ENCODE measurements around the gene GPR143. TPM values are rescaled to one million over a fixed set of nuclear protein-coding genes. Genes with fewer than 3 reads are reported as not detected.

The GPR143 gene
- total RNA-seq, 1 experiment from 2014 or later, result not detected

DNA sequence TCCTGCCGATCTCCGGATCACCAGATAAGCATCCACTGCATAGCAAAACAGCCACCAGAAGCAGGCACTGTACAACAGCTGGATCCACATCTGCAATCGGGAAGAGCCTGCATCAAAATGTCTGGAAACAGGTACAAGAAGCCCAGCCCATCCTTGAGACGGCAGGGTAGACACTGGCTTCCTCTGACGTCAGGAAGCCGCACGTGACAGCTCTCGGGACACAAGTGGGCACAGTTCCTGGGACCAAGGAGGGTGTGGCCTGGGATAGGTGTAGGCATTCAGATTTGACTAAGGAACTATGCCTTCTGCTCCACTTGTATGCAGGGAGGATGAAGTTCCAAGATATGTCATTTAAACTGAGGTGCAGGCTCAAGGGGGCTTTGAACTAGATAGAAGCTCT is 6.3 kb downstream of the GPR143 start:
- intact Hi-C loops (cut with micrococcal nuclease; ENCODE audit: unreplicated experiment) (no loop called here), in situ Hi-C loops (cut with HindIII; ENCODE audit: low pct_unique_long_range_greater_than_20kb, low sequenced_read_pairs) (no loop called here)
- Histone ChIP-seq H3K4me3 (ENCODE audit: low read depth in 2 of 2, low read length in 2 of 2) (no peak overlapping the region), H3K4me1 (ENCODE audit: control insufficient read depth, insufficient read depth, low read length) (no peaks in the 10 kb centered on the region), H3K27ac (ENCODE audit: low read length) (no peak overlapping the region), H3K9me3 (ENCODE audit: control insufficient read depth, insufficient read depth, low read depth, low read length) (no peaks in the 10 kb centered on the region), H3K27me3 (ENCODE audit: control insufficient read depth, insufficient read depth, low read length) (no peaks in the 10 kb centered on the region), H3K36me3 (ENCODE audit: control insufficient read depth, insufficient read depth, low read length) (no peaks in the 10 kb centered on the region)
- TF ChIP-seq TCF7L2 (IDR thresholded peaks at IDR 0.05; ENCODE audit: low read depth, low read length), result no peak
- TF ChIP-seq, protein P1, sequence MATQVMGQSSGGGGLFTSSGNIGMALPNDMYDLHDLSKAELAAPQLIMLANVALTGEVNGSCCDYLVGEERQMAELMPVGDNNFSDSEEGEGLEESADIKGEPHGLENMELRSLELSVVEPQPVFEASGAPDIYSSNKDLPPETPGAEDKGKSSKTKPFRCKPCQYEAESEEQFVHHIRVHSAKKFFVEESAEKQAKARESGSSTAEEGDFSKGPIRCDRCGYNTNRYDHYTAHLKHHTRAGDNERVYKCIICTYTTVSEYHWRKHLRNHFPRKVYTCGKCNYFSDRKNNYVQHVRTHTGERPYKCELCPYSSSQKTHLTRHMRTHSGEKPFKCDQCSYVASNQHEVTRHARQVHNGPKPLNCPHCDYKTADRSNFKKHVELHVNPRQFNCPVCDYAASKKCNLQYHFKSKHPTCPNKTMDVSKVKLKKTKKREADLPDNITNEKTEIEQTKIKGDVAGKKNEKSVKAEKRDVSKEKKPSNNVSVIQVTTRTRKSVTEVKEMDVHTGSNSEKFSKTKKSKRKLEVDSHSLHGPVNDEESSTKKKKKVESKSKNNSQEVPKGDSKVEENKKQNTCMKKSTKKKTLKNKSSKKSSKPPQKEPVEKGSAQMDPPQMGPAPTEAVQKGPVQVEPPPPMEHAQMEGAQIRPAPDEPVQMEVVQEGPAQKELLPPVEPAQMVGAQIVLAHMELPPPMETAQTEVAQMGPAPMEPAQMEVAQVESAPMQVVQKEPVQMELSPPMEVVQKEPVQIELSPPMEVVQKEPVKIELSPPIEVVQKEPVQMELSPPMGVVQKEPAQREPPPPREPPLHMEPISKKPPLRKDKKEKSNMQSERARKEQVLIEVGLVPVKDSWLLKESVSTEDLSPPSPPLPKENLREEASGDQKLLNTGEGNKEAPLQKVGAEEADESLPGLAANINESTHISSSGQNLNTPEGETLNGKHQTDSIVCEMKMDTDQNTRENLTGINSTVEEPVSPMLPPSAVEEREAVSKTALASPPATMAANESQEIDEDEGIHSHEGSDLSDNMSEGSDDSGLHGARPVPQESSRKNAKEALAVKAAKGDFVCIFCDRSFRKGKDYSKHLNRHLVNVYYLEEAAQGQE (IDR thresholded peaks at IDR 0.05; ENCODE audit: insufficient read depth in 1 of 2, low read depth in 2 of 2, low read length in 1 of 2), result no peak
- no peak for TF ChIP-seq SIN3A (IDR thresholded peaks at IDR 0.05; ENCODE audit: borderline replicate concordance, insufficient read depth, low read depth, low read length)
- no peak for TF ChIP-seq POLR2AphosphoS5 (IDR thresholded peaks at IDR 0.05; ENCODE audit: low read depth, low read length)
- TF ChIP-seq, protein P2, sequence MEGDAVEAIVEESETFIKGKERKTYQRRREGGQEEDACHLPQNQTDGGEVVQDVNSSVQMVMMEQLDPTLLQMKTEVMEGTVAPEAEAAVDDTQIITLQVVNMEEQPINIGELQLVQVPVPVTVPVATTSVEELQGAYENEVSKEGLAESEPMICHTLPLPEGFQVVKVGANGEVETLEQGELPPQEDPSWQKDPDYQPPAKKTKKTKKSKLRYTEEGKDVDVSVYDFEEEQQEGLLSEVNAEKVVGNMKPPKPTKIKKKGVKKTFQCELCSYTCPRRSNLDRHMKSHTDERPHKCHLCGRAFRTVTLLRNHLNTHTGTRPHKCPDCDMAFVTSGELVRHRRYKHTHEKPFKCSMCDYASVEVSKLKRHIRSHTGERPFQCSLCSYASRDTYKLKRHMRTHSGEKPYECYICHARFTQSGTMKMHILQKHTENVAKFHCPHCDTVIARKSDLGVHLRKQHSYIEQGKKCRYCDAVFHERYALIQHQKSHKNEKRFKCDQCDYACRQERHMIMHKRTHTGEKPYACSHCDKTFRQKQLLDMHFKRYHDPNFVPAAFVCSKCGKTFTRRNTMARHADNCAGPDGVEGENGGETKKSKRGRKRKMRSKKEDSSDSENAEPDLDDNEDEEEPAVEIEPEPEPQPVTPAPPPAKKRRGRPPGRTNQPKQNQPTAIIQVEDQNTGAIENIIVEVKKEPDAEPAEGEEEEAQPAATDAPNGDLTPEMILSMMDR (IDR thresholded peaks at IDR 0.05), result no peak
- POLR2A ChIA-PET, result no interaction called here
- ATAC-seq (no peak), DNase-seq (ENCODE audit: low read depth, low spot score) (no peak)
- BruUV-seq (replicated peaks), result no TSS peak
- CTCF ChIA-PET, result no interaction called here

DNA sequence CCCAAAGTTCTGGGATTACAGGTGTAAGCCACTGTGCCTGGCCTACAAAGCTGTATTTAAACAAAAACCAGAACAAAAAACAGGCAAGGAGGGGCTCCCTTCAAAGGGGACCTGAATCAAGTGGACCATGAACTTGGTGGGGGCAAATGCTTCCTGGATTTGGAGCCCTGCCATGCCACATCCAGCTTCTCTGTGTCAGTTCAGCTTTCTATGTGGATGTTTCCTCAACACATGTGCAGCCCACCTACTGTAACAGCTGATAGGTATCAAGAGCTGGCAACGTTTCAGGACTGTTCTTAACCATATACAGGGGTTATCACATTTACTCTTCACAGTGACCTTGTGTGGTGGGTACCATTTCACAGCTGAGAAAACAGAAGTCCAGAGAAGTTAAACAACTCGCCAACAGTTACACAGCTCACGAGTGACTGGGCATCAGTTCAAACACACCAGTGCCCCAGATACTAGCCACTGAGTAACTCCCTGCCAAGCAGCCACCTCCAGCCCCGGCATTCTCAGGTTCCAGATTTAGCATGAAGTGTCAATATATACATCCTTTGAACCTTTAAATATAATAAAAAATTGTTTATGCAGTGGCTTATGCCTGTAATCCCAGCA is 7.5 kb downstream of the GPR143 start:
- POLR2A ChIA-PET, result no interaction called here

More for the DNA sequence above, 7.5 kb downstream of the GPR143 start:
- H3K4me3 ChIP-seq (ENCODE audit: low read depth in 2 of 2, low read length in 2 of 2), result no peak overlapping the region
- H3K4me1 ChIP-seq (ENCODE audit: control insufficient read depth, insufficient read depth, low read length), result no peaks in the 10 kb centered on the region
- ATAC-seq (no peak), DNase-seq (ENCODE audit: low read depth, low spot score) (no peak)
- no peak overlapping the region for H3K27ac ChIP-seq (ENCODE audit: low read length)
- in situ Hi-C loops (cut with HindIII; ENCODE audit: low pct_unique_long_range_greater_than_20kb, low sequenced_read_pairs), result no loop called here
- H3K36me3 ChIP-seq (ENCODE audit: control insufficient read depth, insufficient read depth, low read length), result no peaks in the 10 kb centered on the region
- no TSS peak for BruUV-seq (replicated peaks)
- no peak for TF ChIP-seq POLR2AphosphoS5 (IDR thresholded peaks at IDR 0.05; ENCODE audit: low read depth, low read length)
- TF ChIP-seq, protein P1 (IDR thresholded peaks at IDR 0.05; ENCODE audit: insufficient read depth in 1 of 2, low read depth in 2 of 2, low read length in 1 of 2), result no peak
- no peak for TF ChIP-seq SIN3A (IDR thresholded peaks at IDR 0.05; ENCODE audit: borderline replicate concordance, insufficient read depth, low read depth, low read length)
- TF ChIP-seq, protein P2 (IDR thresholded peaks at IDR 0.05), result no peak
- TF ChIP-seq TCF7L2 (IDR thresholded peaks at IDR 0.05; ENCODE audit: low read depth, low read length), result no peak
- H3K9me3 ChIP-seq (ENCODE audit: control insufficient read depth, insufficient read depth, low read depth, low read length), result no peaks in the 10 kb centered on the region
- intact Hi-C loops (cut with micrococcal nuclease; ENCODE audit: unreplicated experiment), result no loop called here
- CTCF ChIA-PET, result no interaction called here
- H3K27me3 ChIP-seq (ENCODE audit: control insufficient read depth, insufficient read depth, low read length), result no peaks in the 10 kb centered on the region
